ENCODE results near the gene SCN2B. TPM values are rescaled to one million over a fixed set of nuclear protein-coding genes. Genes with fewer than 3 reads are reported as not detected.

The SCN2B gene
- total and polyA plus RNA-seq, 3 donors from 2014 or later, result 0.24 to 0.70 (median 0.43) TPM

GRCh38 chr11:118216621-118217481 is 40.4 kb upstream of the SCN2B start:
- TF ChIP-seq, protein P1, sequence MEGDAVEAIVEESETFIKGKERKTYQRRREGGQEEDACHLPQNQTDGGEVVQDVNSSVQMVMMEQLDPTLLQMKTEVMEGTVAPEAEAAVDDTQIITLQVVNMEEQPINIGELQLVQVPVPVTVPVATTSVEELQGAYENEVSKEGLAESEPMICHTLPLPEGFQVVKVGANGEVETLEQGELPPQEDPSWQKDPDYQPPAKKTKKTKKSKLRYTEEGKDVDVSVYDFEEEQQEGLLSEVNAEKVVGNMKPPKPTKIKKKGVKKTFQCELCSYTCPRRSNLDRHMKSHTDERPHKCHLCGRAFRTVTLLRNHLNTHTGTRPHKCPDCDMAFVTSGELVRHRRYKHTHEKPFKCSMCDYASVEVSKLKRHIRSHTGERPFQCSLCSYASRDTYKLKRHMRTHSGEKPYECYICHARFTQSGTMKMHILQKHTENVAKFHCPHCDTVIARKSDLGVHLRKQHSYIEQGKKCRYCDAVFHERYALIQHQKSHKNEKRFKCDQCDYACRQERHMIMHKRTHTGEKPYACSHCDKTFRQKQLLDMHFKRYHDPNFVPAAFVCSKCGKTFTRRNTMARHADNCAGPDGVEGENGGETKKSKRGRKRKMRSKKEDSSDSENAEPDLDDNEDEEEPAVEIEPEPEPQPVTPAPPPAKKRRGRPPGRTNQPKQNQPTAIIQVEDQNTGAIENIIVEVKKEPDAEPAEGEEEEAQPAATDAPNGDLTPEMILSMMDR (IDR thresholded peaks at IDR 0.05), result no peak
- no peak for TF ChIP-seq POLR2A (IDR thresholded peaks at IDR 0.05)
- intact Hi-C loops (cut with DNase I; ENCODE audit: low total_unique reads), result no loop called here
- no peak for DNase-seq
- 72 to 85% methylated on average over 11 of the region's 11 CpGs for WGBS, 2 donors
- no peaks in the 10 kb centered on the region for H3K4me1 ChIP-seq
- H3K9me3 ChIP-seq, result no peaks in the 10 kb centered on the region
- no peaks in the 10 kb centered on the region for H3K36me3 ChIP-seq (ENCODE audit: low read depth, missing control alignments)
- H3K4me3 ChIP-seq, result no peak overlapping the region
- no peak overlapping the region for H3K27ac ChIP-seq
- no peaks in the 10 kb centered on the region for H3K27me3 ChIP-seq

- no peaks in the 10 kb centered on the region for H3K36me3 ChIP-seq (ENCODE audit: low read depth, missing control alignments)
- no peak overlapping the region for H3K27ac ChIP-seq
- intact Hi-C loops (cut with DNase I; ENCODE audit: low total_unique reads), result no loop called here
- no peaks in the 10 kb centered on the region for H3K4me1 ChIP-seq
- no peaks in the 10 kb centered on the region for H3K9me3 ChIP-seq
- 74 to 86% methylated on average over 7 of the region's 7 CpGs for WGBS, 2 donors
- DNase-seq, result no peak
- H3K27me3 ChIP-seq, result no peaks in the 10 kb centered on the region
- H3K4me3 ChIP-seq, result no peak overlapping the region
- TF ChIP-seq, protein P1 (IDR thresholded peaks at IDR 0.05), result no peak
- TF ChIP-seq POLR2A (IDR thresholded peaks at IDR 0.05), result no peak
Observed at GRCh38 chr11:118215765-118216164, 39.3 kb upstream of the SCN2B start.

DNA sequence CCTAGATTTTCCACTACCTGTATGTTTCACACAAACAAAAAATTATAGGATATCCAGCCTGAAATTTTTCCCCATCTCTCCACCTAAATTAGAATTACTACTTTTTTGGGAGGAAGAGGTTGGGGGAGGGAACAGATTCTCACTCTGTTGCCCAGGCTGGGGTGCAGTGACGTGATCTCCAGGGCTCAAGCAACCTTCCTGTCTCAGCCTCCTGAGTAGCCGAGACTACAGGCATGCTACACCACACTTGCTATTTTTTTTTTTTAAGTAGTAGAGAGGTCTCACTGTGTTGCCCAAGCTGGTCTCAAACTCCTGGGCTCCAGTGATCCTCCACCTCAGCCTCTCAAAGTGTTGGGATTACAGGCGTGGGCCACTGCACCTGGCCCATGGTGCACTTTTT is 38.8 kb upstream of the SCN2B start:
- Histone ChIP-seq H3K36me3 (ENCODE audit: low read depth, missing control alignments) (no peaks in the 10 kb centered on the region), H3K4me1 (no peaks in the 10 kb centered on the region), H3K4me3 (no peak overlapping the region), H3K27me3 (no peaks in the 10 kb centered on the region), H3K27ac (no peak overlapping the region), H3K9me3 (no peaks in the 10 kb centered on the region)
- DNase-seq, result no peak
- intact Hi-C loops (cut with DNase I; ENCODE audit: low total_unique reads), result no loop called here
- TF ChIP-seq, protein P1 (IDR thresholded peaks at IDR 0.05), result no peak
- no peak for TF ChIP-seq POLR2A (IDR thresholded peaks at IDR 0.05)
- 75 to 76% methylated on average over 3 of the region's 3 CpGs for WGBS, 2 donors

- Histone ChIP-seq H3K36me3 (ENCODE audit: low read depth, missing control alignments) (no peaks in the 10 kb centered on the region), H3K27ac (no peak overlapping the region), H3K27me3 (no peaks in the 10 kb centered on the region), H3K4me1 (no peaks in the 10 kb centered on the region), H3K9me3 (no peaks in the 10 kb centered on the region), H3K4me3 (no peak overlapping the region)
- peak; percentile 25 for DNase-seq
- WGBS, 2 donors, result 61 to 69% methylated on average over 6 of the region's 6 CpGs
- TF ChIP-seq, protein P1 (IDR thresholded peaks at IDR 0.05), result no peak
- no peak for TF ChIP-seq POLR2A (IDR thresholded peaks at IDR 0.05)
- intact Hi-C loops (cut with DNase I; ENCODE audit: low total_unique reads), result no loop called here
Observed at GRCh38 chr11:118214210-118214914, 37.9 kb upstream of the SCN2B start.

Measured in testis (tissue), 3 donors.